Stimulated activated CD4-positive, alpha-beta T cell treated with anti-CD3 and anti-CD28 coated beads, Interleukin-2, amount 100 ng/mL, for 4 hours (primary cell): Measurements from ENCODE around the gene CIZ1.
"Not testable (repeated sequence)": the region's sequence is repeated elsewhere in the genome, so short reads cannot be mapped to it uniquely, and the experiment has no call there.

Experiments
- DNase-seq: peaks from one replicate; pipeline ENCODE4 v3.0.0-alpha.2; 2020; ENCODE audit warnings: low read depth

Gene CIZ1

GRCh38 chr9:128190013-128190412 is 1.4 kb downstream of the CIZ1 start:
- no peak for DNase-seq

DNA sequence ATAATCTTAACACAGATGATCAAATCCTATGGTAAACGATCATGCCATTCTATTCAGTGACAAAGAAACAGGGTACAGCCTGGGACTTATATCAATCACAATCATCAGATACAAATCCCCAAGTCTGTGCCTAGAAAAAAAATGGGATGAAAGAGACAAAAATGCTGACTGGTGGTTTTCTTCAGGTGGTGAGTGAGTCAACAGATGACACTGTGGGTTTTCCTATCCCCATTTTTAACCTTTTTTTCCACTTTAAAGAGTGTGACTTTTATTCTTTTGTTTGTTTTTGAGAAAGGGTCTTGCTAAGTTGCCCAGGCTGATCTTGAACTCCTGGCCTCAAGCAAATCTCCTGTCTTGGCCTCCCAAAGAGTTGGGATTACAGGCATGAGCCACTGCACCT is 3.2 kb downstream of the CIZ1 start:
- no peak for DNase-seq

DNA sequence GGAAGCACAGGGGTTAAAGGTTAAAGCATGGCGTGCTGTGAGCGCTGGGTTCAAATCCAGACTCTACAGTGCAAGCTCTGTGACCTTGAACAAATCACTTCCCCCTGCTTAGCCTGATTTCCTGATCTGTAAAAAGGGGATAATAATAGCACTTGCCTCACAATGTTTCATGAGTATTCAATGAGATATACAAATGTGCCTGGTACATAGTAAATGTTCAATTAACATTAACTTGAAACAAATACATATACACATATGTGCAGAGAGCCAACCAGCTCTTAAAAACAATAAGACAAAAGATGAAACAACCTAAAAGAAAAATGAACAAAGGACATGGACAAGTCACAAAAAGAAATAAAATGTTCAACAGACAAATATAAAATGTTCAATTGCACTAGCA is 4.0 kb downstream of the CIZ1 start:
- no peak for DNase-seq

- no peak for DNase-seq
Measured at GRCh38 chr9:128185979-128186965, 5.1 kb downstream of the CIZ1 start.

DNA sequence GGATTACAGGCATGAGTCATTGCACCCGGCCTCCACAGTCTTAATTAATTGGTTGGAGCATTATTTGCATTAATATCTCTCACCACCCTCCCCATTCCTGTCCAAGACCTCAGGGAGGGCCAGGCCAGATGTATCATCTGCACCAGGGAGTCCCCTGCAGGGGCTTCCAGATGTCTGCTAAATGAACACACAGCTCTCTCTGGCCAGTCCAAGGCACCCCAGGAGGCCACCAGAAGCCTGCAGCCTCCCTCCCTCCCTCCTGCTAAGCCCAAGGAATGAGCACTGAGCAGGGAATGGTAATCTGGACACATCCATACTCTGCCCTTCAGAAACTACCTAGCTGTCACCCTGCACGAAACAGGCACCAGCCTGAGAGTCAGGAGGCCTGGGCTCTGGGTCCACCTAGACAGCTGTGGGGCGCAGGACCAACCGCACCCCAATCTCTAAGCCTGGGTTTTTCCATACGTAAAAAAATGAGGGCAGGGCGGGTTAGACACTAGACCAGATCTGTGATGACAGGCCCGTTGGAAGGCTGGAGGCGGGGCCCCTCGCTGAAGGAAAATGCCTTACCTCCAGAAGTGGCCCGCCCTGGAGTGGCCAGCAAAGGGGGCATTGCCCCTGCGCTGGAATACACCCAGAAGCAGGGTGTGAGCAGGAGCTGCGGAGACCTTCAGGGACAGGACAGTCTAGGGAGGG is 8.3 kb downstream of the CIZ1 start:
- no peak for DNase-seq

GRCh38 chr9:128181480-128181879 is 9.9 kb downstream of the CIZ1 start:
- DNase-seq = not testable (repeated sequence)

DNA sequence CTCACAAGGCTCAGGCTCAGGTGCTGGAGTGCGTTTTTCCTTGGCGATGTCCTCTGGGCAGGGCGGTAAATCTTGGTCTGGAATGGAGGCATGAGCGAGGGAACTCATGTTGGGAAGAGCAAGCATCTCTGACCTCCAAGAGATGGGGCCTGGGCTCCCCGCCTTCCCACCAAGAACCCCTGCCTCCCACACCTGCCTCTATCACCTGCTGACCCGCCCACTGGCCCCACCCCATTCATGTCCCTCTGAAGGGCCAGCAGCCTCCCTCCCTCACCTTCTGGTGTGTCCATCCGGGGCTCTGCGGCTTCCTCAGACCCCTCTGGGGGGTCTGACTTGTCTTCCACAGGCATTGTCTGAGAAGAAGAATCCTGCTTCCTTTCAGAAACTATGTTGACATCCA is 10.9 kb downstream of the CIZ1 start:
- no peak for DNase-seq

DNA sequence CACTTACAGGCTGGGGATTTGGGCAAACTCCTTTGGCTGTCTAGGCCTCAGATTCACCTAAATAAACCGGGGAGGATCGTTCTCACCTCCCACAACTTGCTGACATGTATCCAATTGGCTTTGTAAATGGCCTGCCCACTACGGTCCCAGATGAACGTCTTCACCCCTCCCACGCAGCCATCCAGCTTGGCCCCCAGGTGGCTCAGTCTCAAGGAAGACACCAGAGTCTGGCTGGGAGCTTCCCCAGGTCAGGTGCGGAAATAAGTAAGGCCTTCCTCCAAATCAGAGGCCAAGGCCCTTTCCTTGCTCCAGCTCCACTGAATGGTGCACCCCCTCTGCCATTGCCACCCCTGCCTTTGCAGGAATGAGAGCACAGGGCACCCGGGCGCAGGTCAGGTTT is 11.4 kb downstream of the CIZ1 start:
- DNase-seq = no peak

DNA sequence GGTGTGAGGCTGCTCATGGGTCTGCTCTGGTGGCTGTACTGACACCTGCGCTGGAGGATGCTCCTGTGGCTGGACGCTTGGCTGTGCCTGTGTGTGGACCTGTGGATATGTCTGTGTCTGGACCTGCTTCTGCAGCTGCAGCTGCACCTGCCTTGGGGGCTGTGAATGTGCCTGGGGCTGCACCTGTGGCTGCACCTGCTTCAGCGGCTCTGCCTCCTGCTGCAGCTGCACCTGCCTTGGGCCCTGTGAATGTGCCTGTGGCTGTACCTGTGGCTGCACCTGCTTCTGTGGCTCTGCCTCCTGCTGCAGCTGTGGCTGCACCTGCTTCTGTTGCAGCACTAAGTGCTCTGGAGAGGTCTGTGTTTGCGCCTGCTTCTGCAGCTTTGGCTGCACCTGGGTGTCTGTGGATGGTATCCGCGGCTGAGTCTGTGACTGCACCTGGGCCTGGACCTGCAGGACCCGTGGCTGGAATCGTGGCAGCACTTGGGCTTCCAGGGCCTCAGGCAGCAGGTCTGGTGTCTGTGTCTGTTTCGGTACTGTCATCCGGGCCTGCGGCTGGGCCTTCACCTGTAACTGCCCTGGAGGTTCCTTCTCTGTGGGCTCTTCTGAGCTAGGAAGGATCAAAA is 12.5 kb downstream of the CIZ1 start:
- DNase-seq = no peak

DNA sequence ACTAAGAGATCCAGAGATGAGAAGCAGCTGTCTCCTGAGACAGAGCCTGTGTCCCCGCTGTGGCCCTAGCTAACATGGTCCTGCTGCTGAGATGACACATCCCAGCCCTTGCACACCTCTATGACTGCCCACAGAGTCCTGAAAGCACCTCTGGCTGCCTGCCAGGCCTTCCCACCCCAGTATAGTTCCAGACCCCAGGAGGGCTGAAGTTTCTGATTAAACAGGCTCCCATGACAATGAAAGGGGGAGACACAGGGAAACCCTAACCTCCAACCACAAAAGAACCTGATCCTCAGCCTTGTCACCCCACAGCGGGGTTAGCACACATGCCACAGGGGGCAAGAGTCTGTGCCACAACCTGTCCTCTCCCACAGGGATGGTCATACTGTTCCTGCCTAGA is 15.6 kb downstream of the CIZ1 start:
- DNase-seq = no peak

DNA sequence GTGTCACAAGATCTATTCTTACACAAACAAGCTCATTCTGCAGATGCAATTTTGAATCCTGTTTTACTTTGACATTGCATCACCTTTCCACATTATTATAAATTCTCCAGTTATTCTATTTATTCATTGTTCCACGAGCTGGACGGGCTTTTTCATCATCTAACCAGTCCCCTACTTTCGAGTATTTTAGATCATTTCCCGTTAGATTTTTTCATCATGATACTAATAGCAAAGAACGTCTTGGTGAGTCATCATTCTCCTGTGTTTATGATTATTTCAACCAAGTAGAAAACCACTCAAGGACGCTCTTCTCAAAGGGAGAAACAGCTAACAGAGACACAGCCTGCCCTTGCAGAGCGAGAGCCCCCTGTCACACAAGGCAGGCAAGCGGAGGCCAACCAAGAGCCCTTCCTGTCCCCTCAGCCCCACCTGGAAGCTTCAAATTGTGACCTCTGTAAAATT is 16.2 kb downstream of the CIZ1 start:
- no peak for DNase-seq

GRCh38 chr9:128174062-128174461 is 17.3 kb downstream of the CIZ1 start:
- no peak for DNase-seq

DNA sequence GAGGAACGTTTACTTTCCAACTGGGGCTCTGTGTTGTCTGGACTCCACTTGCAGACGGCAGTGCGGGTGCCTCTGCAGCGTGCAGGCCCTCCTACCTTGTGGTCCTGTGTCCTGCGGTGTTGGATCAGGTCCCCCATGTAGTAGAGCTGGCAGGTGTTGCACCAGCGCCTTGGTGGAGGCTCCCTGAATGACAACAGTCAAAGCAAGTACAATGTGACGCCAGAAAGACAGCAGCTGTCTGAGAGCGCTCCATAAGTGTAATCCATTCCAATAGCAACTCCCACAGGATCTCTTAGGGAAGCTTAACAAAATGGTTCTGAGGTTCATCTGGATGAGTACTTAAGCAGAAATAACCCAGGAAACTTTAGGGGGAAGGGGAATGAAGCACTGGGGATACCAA is 21.4 kb downstream of the CIZ1 start:
- no peak for DNase-seq

GRCh38 chr9:128169492-128169891 is 21.9 kb downstream of the CIZ1 start:
- DNase-seq = no peak

DNA sequence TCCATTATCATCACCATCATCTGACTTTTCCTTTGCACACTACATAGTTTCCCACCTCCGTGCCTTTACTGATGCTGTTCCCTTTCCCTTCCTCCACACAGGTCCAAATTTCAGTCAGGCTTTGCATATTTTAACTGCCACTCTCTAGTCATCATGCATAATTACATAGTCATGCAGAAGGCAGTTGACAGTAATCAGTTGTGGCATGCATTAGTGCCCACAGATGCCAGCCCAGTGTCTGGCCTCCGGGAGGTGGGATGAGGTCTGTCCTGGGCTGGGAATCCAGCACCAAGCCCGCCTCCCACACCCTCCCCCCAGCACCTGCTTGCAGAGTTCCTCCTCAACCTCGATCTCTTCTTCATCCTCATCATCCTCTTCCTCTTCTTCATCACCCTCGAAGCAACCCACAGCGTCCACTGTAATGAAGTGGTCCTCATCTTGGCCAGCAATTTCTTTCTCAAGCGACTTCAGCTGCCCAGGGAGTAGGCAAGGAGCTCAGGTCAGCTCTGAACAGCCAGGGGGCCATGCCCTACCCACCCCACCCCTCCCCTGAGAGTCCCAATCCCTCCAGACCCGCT is 22.6 kb downstream of the CIZ1 start:
- DNase-seq = no peak

DNA sequence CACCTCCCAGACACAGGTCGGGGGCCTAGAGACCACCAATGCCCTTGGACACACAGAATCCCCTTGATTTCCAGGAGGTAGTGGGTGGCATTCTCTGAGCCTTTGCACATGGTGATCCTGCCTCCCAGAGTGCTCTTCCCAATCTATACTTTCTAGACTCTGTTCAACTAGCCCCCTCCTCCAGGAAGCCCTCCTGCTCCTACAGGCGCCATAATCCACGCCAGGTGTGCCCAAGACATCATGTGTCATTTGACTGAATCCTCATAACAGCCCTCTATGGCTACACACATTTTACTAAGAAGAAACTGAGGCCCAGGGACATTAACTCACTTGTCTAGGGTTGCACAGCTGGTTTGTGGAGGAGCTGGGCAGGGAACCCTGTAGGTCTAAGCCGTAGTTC is 24.2 kb downstream of the CIZ1 start:
- DNase-seq = no peak

- no peak for DNase-seq
Measured at GRCh38 chr9:128166169-128166568, 25.2 kb downstream of the CIZ1 start.

DNA sequence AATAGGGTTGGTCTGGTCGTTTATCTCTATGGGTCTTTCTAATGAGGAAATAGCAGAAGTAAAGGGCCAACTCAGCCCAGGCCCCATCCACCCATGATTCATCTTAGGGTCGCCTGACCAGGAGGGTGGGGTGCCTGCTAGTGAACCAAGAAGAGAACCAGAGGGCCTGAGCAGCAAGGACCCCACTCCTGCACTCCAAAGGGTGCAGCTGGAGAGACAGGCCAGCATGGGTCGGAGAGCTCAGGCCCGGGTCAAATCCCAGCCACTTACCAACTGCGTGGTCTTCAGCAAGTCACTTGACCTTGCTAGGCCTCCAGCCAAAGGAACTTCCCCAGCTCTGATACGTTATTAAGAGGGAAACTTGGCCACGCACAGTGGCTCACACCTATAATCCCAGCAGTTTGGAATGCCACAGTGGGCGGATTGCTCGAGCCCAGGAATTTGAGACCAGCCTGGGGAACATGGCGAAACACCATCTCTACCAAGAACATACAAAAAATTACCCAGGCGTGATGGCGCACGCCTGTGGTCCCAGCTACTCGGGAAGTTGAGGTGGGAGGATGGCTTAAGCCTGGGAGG is 27.0 kb downstream of the CIZ1 start:
- DNase-seq = no peak

- DNase-seq = no peak
Measured at GRCh38 chr9:128163523-128164306, 27.7 kb downstream of the CIZ1 start.

GRCh38 chr9:128163027-128163515 is 28.3 kb downstream of the CIZ1 start:
- no peak for DNase-seq
